ENCODE data around the gene DCST1.

Gene DCST1

DNA sequence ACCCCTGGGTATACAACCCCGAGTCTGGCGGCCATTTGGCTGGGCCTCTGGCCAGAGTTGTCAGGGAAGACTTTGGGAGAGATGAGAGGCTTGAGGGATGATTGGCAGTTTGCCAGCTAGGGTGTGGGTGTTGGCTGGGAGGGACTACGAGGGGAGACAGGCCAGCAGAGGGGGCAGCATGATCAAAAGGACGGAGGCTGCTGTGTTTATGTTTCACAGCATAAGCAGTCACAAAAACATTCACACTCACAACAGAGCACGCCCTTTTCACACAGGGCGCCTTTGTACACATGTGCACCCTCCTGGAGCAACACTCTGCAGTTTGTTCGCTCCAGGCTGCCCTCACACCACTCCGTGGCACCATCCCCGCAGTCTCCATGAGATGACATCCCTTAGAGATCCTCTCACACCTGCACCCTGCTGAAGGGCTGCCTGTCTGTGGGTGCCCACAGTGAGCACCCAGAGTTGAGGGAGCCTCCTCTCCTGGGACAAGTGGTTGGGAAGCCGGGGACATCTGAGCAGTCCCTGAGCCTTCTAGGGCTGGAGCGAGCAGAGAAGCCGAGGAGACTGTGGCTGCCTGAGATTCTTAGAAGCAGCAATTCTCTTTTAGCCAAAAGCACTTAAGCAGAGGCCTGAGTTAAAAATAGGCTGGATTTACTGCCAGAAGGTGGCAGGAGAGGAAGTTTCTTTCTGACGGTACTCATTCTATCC lies 60.4 kb downstream of the DCST1 start:
- H3K9me3 ChIP-seq (ENCODE audit: insufficient read depth, low read depth, low read length): peaks cover 2% of the 10 kb centered on the region
- H3K4ac ChIP-seq (ENCODE audit: low read depth, low read length): no peak overlapping the region
- H3K36me3 ChIP-seq (ENCODE audit: control insufficient read depth in 1 of 2, insufficient read depth in 2 of 2, low read length in 2 of 2): no peaks in the 10 kb centered on the region
- peaks cover 3 to 8% of the 10 kb centered on the region in 2 experiments for H3K4me1 ChIP-seq (ENCODE audit: control insufficient read depth in 1 of 2, insufficient read depth in 2 of 2, low read length in 2 of 2)
- no peaks in the 10 kb centered on the region for H3K27me3 ChIP-seq (ENCODE audit: insufficient read depth, low read length)
- no peak overlapping the region for H2BK120ac ChIP-seq (ENCODE audit: insufficient read depth, low read length, poor library complexity)
- no peak overlapping the region for H2BK5ac ChIP-seq (ENCODE audit: low read depth, low read length, poor library complexity)
- H3K79me2 ChIP-seq (ENCODE audit: control insufficient read depth, insufficient read depth, low read length, poor library complexity): no peaks in the 10 kb centered on the region
- no peak overlapping the region for H3K18ac ChIP-seq (ENCODE audit: low read length)
- H4K12ac ChIP-seq (ENCODE audit: low read depth, low read length): no peak overlapping the region
- no peak overlapping the region for H3K23ac ChIP-seq (ENCODE audit: low read length)
- no peak overlapping the region for H4K8ac ChIP-seq (ENCODE audit: low read depth, low read length)
- H4K91ac ChIP-seq (ENCODE audit: low read depth, low read length): no peak overlapping the region
- no CpG with 5 or more reads among the region's 13 CpGs for WGBS (ENCODE audit: extremely low coverage, insufficient coverage, insufficient read length)
- no peak overlapping the region for H2AK5ac ChIP-seq (ENCODE audit: low read length)
- H3K4me3 ChIP-seq (ENCODE audit: low read depth, low read length): no peak overlapping the region
- H3K79me1 ChIP-seq (ENCODE audit: low read length): peaks cover 2% of the 10 kb centered on the region
- H2BK12ac ChIP-seq (ENCODE audit: low read length): peak overlapping the region; percentile 9
- H3K4me2 ChIP-seq (ENCODE audit: low read length): no peak overlapping the region
- DNase-seq: peak; percentile 57 to 74
- peak overlapping the region; percentile 16 for H3K14ac ChIP-seq (ENCODE audit: low read length)
- no peak overlapping the region for H3K27ac ChIP-seq (ENCODE audit: low read depth, low read length)
- no peak overlapping the region for H3K9ac ChIP-seq (ENCODE audit: low read length)
- no peak overlapping the region for H2AFZ ChIP-seq (ENCODE audit: insufficient read depth, low read length, poor library complexity)

DNA sequence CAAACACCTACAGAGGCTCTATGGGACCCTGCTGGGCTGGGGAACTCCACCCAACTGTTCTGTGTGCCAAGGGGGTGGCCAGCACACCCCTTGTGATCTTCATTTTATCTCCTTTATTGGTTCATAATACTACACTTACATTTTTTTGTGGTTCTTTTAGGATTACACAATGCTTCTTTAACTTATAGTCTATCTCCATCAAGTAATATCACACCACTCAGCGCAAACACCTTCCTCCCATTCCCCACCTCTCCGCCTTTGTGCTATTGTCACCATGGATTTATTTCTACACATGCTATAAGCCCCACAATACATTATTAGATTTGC lies 61.0 kb downstream of the DCST1 start:
- Histone ChIP-seq H3K36me3 (ENCODE audit: control insufficient read depth in 1 of 2, insufficient read depth in 2 of 2, low read length in 2 of 2) (no peaks in the 10 kb centered on the region), H3K14ac (ENCODE audit: low read length) (no peak overlapping the region), H3K23ac (ENCODE audit: low read length) (no peak overlapping the region), H4K91ac (ENCODE audit: low read depth, low read length) (no peak overlapping the region), H3K18ac (ENCODE audit: low read length) (no peak overlapping the region), H2AFZ (ENCODE audit: insufficient read depth, low read length, poor library complexity) (no peak overlapping the region), H2AK5ac (ENCODE audit: low read length) (no peak overlapping the region), H3K9me3 (ENCODE audit: insufficient read depth, low read depth, low read length) (peaks cover 2% of the 10 kb centered on the region), H3K27me3 (ENCODE audit: insufficient read depth, low read length) (no peaks in the 10 kb centered on the region), H4K12ac (ENCODE audit: low read depth, low read length) (no peak overlapping the region), H3K79me1 (ENCODE audit: low read length) (peaks cover 2% of the 10 kb centered on the region), H2BK5ac (ENCODE audit: low read depth, low read length, poor library complexity) (no peak overlapping the region), H3K79me2 (ENCODE audit: control insufficient read depth, insufficient read depth, low read length, poor library complexity) (no peaks in the 10 kb centered on the region), H4K8ac (ENCODE audit: low read depth, low read length) (no peak overlapping the region), H3K9ac (ENCODE audit: low read length) (no peak overlapping the region), H2BK120ac (ENCODE audit: insufficient read depth, low read length, poor library complexity) (no peak overlapping the region), H3K4me3 (ENCODE audit: low read depth, low read length) (no peak overlapping the region), H3K4ac (ENCODE audit: low read depth, low read length) (no peak overlapping the region), H3K27ac (ENCODE audit: low read depth, low read length) (no peak overlapping the region), H3K4me2 (ENCODE audit: low read length) (no peak overlapping the region), H3K4me1 (ENCODE audit: control insufficient read depth in 1 of 2, insufficient read depth in 2 of 2, low read length in 2 of 2) (peaks cover 3 to 8% of the 10 kb centered on the region in 2 experiments), H2BK12ac (ENCODE audit: low read length) (no peak overlapping the region)
- no peak for DNase-seq
- WGBS (ENCODE audit: extremely low coverage, insufficient coverage, insufficient read length): no CpG with 5 or more reads among the region's 2 CpGs

- Histone ChIP-seq H3K4me2 (ENCODE audit: low read length) (no peak overlapping the region), H3K79me1 (ENCODE audit: low read length) (no peaks in the 10 kb centered on the region), H4K12ac (ENCODE audit: low read depth, low read length) (no peak overlapping the region), H3K27me3 (ENCODE audit: insufficient read depth, low read length) (no peaks in the 10 kb centered on the region), H3K14ac (ENCODE audit: low read length) (no peak overlapping the region), H3K9me3 (ENCODE audit: insufficient read depth, low read depth, low read length) (no peaks in the 10 kb centered on the region), H3K36me3 (ENCODE audit: control insufficient read depth in 1 of 2, insufficient read depth in 2 of 2, low read length in 2 of 2) (no peaks in the 10 kb centered on the region), H3K27ac (ENCODE audit: low read depth, low read length) (no peak overlapping the region), H3K4me3 (ENCODE audit: low read depth, low read length) (no peak overlapping the region), H2AFZ (ENCODE audit: insufficient read depth, low read length, poor library complexity) (no peak overlapping the region), H3K79me2 (ENCODE audit: control insufficient read depth, insufficient read depth, low read length, poor library complexity) (no peaks in the 10 kb centered on the region), H2BK5ac (ENCODE audit: low read depth, low read length, poor library complexity) (no peak overlapping the region), H3K4me1 (ENCODE audit: control insufficient read depth in 1 of 2, insufficient read depth in 2 of 2, low read length in 2 of 2) (no peaks in the 10 kb centered on the region), H3K23ac (ENCODE audit: low read length) (no peak overlapping the region), H2BK120ac (ENCODE audit: insufficient read depth, low read length, poor library complexity) (no peak overlapping the region), H4K8ac (ENCODE audit: low read depth, low read length) (no peak overlapping the region), H2AK5ac (ENCODE audit: low read length) (no peak overlapping the region), H3K4ac (ENCODE audit: low read depth, low read length) (no peak overlapping the region), H3K9ac (ENCODE audit: low read length) (no peak overlapping the region), H4K91ac (ENCODE audit: low read depth, low read length) (no peak overlapping the region), H3K18ac (ENCODE audit: low read length) (no peak overlapping the region), H2BK12ac (ENCODE audit: low read length) (no peak overlapping the region)
- no CpG with 5 or more reads among the region's 7 CpGs for WGBS (ENCODE audit: extremely low coverage, insufficient coverage, insufficient read length)
- DNase-seq: no peak
These were observed 65.7 kb downstream of the DCST1 start for GRCh38 chr1:155099331-155099730.
